H9 (cell line): ENCODE data around the gene ZNF606. TPM values are rescaled to one million over a fixed set of nuclear protein-coding genes. Genes with fewer than 3 reads are reported as not detected.

ENCODE experiments used
- DNase-seq: peaks from one replicate; pipeline ENCODE4 v3.0.0-alpha.2; 2017
- H2AFZ ChIP-seq: one replicate; pipeline ENCODE4 v1.6.1; 2013; ENCODE audit warnings: mild to moderate bottlenecking, low read length, control low read depth, moderate library complexity
- H2AK5ac ChIP-seq: 2 replicates; pipeline ENCODE4 v1.6.1; 2013; ENCODE audit warnings: low read length, control low read depth, mixed read lengths; ENCODE audit not compliant: insufficient read length
- H2BK120ac ChIP-seq: one replicate; pipeline ENCODE4 v1.6.1; 2013; ENCODE audit warnings: low read depth, mild to moderate bottlenecking, low read length, control low read depth, inconsistent platforms; ENCODE audit not compliant: poor library complexity, severe bottlenecking
- H2BK12ac ChIP-seq: 2 replicates; pipeline ENCODE4 v1.6.1; 2013; ENCODE audit warnings: low read length, control low read depth, mixed read lengths, low read depth; ENCODE audit not compliant: insufficient read length
- H2BK15ac ChIP-seq: 2 replicates; pipeline ENCODE4 v1.6.1; 2013; ENCODE audit warnings: low read depth, low read length, control low read depth
- H2BK20ac ChIP-seq: one replicate; pipeline ENCODE4 v1.6.1; 2013; ENCODE audit warnings: low read depth, mild to moderate bottlenecking, low read length, control low read depth, inconsistent platforms; ENCODE audit not compliant: poor library complexity, severe bottlenecking
- H2BK5ac ChIP-seq: 2 replicates; pipeline ENCODE4 v1.6.1; 2013; ENCODE audit warnings: low read length, control low read depth, mixed read lengths; ENCODE audit not compliant: insufficient read length
- H3K14ac ChIP-seq: 2 replicates; pipeline ENCODE4 v1.6.1; 2013; ENCODE audit warnings: low read length, control low read depth; ENCODE audit not compliant: insufficient read depth
- H3K18ac ChIP-seq: 2 replicates; pipeline ENCODE4 v1.6.1; 2013; ENCODE audit warnings: low read depth, mild to moderate bottlenecking, mixed read lengths, low read length, control low read depth; ENCODE audit not compliant: insufficient read length
- H3K23ac ChIP-seq: 2 replicates; pipeline ENCODE4 v1.6.1; 2013; ENCODE audit warnings: low read length, control low read depth, mixed read lengths, low read depth; ENCODE audit not compliant: insufficient read length
- H3K23me2 ChIP-seq: 2 replicates; pipeline ENCODE4 v1.6.1; 2013; ENCODE audit warnings: low read depth, mild to moderate bottlenecking, mixed read lengths, low read length, control low read depth; ENCODE audit not compliant: insufficient read length, poor library complexity, severe bottlenecking
- H3K27ac ChIP-seq: 2 replicates; pipeline ENCODE4 v1.5.1; 2013; ENCODE audit warnings: low read length, control low read depth, mixed read lengths, low read depth; ENCODE audit not compliant: insufficient read length
- H3K27me3 ChIP-seq: 2 replicates; pipeline ENCODE4 v1.6.1; 2013; ENCODE audit warnings: low read length, control low read depth, inconsistent platforms; ENCODE audit not compliant: insufficient read depth
- H3K4ac ChIP-seq: 2 replicates; pipeline ENCODE4 v1.6.1; 2013; ENCODE audit warnings: low read depth, mild to moderate bottlenecking, control low read depth, inconsistent platforms, low read length, moderate library complexity
- H3K4me1 ChIP-seq: 2 replicates; pipeline ENCODE4 v1.6.1; 2013; ENCODE audit warnings: low read length, control low read depth, inconsistent platforms; ENCODE audit not compliant: insufficient read depth
- H3K4me2 ChIP-seq: 2 replicates; pipeline ENCODE4 v1.6.1; 2013; ENCODE audit warnings: low read length, control low read depth, mixed read lengths; ENCODE audit not compliant: insufficient read length, insufficient read depth
- H3K56ac ChIP-seq: 2 replicates; pipeline ENCODE4 v1.6.1; 2013; ENCODE audit warnings: low read depth, mild to moderate bottlenecking, mixed read lengths, low read length, control low read depth; ENCODE audit not compliant: insufficient read length
- H3K79me1 ChIP-seq: 2 replicates; pipeline ENCODE4 v1.6.1; 2013; ENCODE audit warnings: low read depth, mild to moderate bottlenecking, moderate library complexity, low read length, control low read depth, inconsistent platforms; ENCODE audit not compliant: insufficient read depth, poor library complexity, severe bottlenecking
- H3K79me2 ChIP-seq: 2 replicates; pipeline ENCODE4 v1.6.1; 2013; ENCODE audit warnings: low read length, control low read depth, inconsistent platforms; ENCODE audit not compliant: insufficient read depth
- H3K9ac ChIP-seq: 2 replicates; pipeline ENCODE4 v1.6.1; 2013; ENCODE audit warnings: low read length, control low read depth, mixed read lengths; ENCODE audit not compliant: insufficient read length; ENCODE audit errors: extremely low read depth
- H3K9me3 ChIP-seq: one replicate; pipeline ENCODE4 v1.6.1; 2013; ENCODE audit warnings: low read depth, low read length, inconsistent platforms; ENCODE audit not compliant: control insufficient read depth
- H3T11ph ChIP-seq: one replicate; pipeline ENCODE4 v1.6.1; 2013; ENCODE audit warnings: mild to moderate bottlenecking, low read length, control low read depth, inconsistent platforms
- H4K20me1 ChIP-seq: one replicate; pipeline ENCODE4 v1.6.1; 2013; ENCODE audit not compliant: control insufficient read depth, insufficient read length, insufficient read depth
- H4K5ac ChIP-seq: 2 replicates; pipeline ENCODE4 v1.6.1; 2013; ENCODE audit warnings: low read depth, mild to moderate bottlenecking, mixed read lengths, low read length, control low read depth; ENCODE audit not compliant: insufficient read length
- H4K8ac ChIP-seq: replicated peaks from 2 replicates; pipeline ENCODE4 v1.6.1; 2013; ENCODE audit warnings: low read length, control low read depth, mixed read lengths, low read depth; ENCODE audit not compliant: insufficient read length
- H4K91ac ChIP-seq: 2 replicates; pipeline ENCODE4 v1.6.1; 2013; ENCODE audit warnings: low read depth, mild to moderate bottlenecking, moderate library complexity, mixed read lengths, low read length, control low read depth; ENCODE audit not compliant: insufficient read length
- H3K27ac Mint-ChIP-seq, 3 experiments: 2 replicates in 2 of 3; 3 replicates in 1 of 3; pipeline ENCODE4 v1.8.0; 2020 to 2021; ENCODE audit warnings: mixed read lengths in 3 of 3, mild to moderate bottlenecking in 1 of 3, moderate library complexity in 1 of 3
- H3K27me3 Mint-ChIP-seq: 2 replicates; pipeline ENCODE4 v1.8.0; 2021; ENCODE audit warnings: low read depth, mild to moderate bottlenecking, moderate library complexity, mixed read lengths
- H3K36me3 Mint-ChIP-seq, 3 experiments: 2 replicates in 2 of 3; 3 replicates in 1 of 3; pipeline ENCODE4 v1.8.0; 2020 to 2021; ENCODE audit warnings: low read depth in 3 of 3, mixed read lengths in 3 of 3; ENCODE audit not compliant: insufficient read depth in 1 of 3
- H3K4me1 Mint-ChIP-seq, 2 experiments: 2 replicates each; pipeline ENCODE4 v1.8.0; 2020; ENCODE audit warnings: mixed read lengths in 2 of 2
- H3K4me3 Mint-ChIP-seq, 2 experiments: 2 replicates in 1 of 2; 3 replicates in 1 of 2; pipeline ENCODE4 v1.8.0; 2020 to 2021; ENCODE audit warnings: mild to moderate bottlenecking in 2 of 2, mixed read lengths in 2 of 2, moderate library complexity in 1 of 2
- H3K9me3 Mint-ChIP-seq, 2 experiments: 2 replicates in 1 of 2; 3 replicates in 1 of 2; pipeline ENCODE4 v1.8.0; 2020; ENCODE audit warnings: mild to moderate bottlenecking in 2 of 2, mixed read lengths in 2 of 2, moderate library complexity in 1 of 2
- WGBS: extraction: QIAGEN DNeasy Blood & Tissue Kit; methylation state at CpG from one replicate; pipeline ENCODE4 v1.1.7; 2013; ENCODE audit warnings: missing lambda C conversion rate, low lambda C conversion rate, mixed read lengths; ENCODE audit not compliant: insufficient read length; ENCODE audit errors: extremely low coverage; 5-methylcytosine and 5-hydroxymethylcytosine counted together
- total RNA-seq: library from RNA; stranded (reverse); gene quantifications from 2 replicates; pipeline ENCODE4 v1.2.1, GENCODE V29; 2021
- TF ChIP-seq, protein P1 (sequence below): fragments of 200-600 bp; sonication (generic); conservative IDR thresholded peaks from 3 replicates; pipeline ENCODE4 v1.8.0; 2021; ENCODE audit warnings: antibody characterized with exemption, mild to moderate bottlenecking

The ZNF606 gene
- total RNA-seq, 1 experiment from 2014 or later = 13.4 TPM

DNA sequence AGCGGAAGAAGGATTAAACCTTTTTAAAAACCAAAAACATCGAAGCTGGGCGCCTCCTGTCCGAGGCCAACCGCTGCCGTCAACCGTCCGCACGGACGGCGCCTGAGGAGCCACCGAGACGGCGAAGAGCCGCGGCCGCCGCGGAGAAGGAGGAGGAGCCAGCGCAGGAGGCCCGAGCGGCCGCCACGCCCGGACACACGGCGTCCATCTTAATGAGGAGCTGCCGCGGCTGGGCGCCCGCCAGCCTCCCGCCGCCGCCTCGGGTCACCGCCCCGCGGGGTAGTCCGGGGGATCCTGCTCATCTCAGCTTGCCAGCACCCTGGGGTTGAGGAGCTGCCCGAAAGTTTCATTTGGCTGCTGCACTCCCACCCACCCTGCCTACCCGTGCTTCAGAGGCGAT lies 41.8 kb upstream of the ZNF606 start:
- Histone ChIP-seq H3K79me1 (no peaks in the 10 kb centered on the region), H3K27me3 (no peaks in the 10 kb centered on the region; the same call in 1 of the 2 replicates), H4K20me1 (no peaks in the 10 kb centered on the region), H3K18ac (no peak overlapping the region), H2BK20ac (no peak overlapping the region), H4K5ac (no peak overlapping the region), H3K9ac (no peak overlapping the region), H2AK5ac (no peak overlapping the region), H2BK120ac (no peak overlapping the region), H3K23ac (no peak overlapping the region), H2BK15ac (no peak overlapping the region), H4K8ac (no peak overlapping the region), H2AFZ (no peak overlapping the region), H3K56ac (no peak overlapping the region), H3K9me3 (peaks cover 28% of the 10 kb centered on the region), H3T11ph (no peak overlapping the region), H3K4me2 (no peak overlapping the region), H3K4ac (no peak overlapping the region), H3K79me2 (no peaks in the 10 kb centered on the region), H3K4me1 (no peaks in the 10 kb centered on the region), H3K23me2 (no peaks in the 10 kb centered on the region), H3K14ac (no peak overlapping the region), H2BK12ac (no peak overlapping the region), H4K91ac (no peak overlapping the region), H3K27ac (no peak overlapping the region), H2BK5ac (no peak overlapping the region)
- Mint-ChIP-seq H3K4me3 (no peak overlapping the region), H3K27me3 (peaks cover 49% of the 10 kb centered on the region), H3K9me3 (peaks cover 74 to 82% of the 10 kb centered on the region in 2 experiments), H3K27ac (no peak overlapping the region), H3K4me1 (0 out of 4 replicates have a peak, but pooled peaks cover 0 to 2% of the 10 kb centered on the region in 2 experiments), H3K36me3 (peaks cover 4 to 27% (median 11%) of the 10 kb centered on the region in 3 experiments; a peak in 6 of 7 replicates)
- no peak for DNase-seq
- TF ChIP-seq, protein P1, sequence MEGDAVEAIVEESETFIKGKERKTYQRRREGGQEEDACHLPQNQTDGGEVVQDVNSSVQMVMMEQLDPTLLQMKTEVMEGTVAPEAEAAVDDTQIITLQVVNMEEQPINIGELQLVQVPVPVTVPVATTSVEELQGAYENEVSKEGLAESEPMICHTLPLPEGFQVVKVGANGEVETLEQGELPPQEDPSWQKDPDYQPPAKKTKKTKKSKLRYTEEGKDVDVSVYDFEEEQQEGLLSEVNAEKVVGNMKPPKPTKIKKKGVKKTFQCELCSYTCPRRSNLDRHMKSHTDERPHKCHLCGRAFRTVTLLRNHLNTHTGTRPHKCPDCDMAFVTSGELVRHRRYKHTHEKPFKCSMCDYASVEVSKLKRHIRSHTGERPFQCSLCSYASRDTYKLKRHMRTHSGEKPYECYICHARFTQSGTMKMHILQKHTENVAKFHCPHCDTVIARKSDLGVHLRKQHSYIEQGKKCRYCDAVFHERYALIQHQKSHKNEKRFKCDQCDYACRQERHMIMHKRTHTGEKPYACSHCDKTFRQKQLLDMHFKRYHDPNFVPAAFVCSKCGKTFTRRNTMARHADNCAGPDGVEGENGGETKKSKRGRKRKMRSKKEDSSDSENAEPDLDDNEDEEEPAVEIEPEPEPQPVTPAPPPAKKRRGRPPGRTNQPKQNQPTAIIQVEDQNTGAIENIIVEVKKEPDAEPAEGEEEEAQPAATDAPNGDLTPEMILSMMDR = no peak
- no CpG with 5 or more reads among the region's 42 CpGs for WGBS
